Ovary (tissue), 9 donors: Measurements from ENCODE around the gene NT5C1A. TPM values are rescaled to one million over a fixed set of nuclear protein-coding genes. Genes with fewer than 3 reads are reported as not detected.

ENCODE experiments used
- DNase-seq, 5 donors: peaks; one replicate each; pipeline ENCODE4 v3.0.0-alpha.2; 2019 to 2020
- H3K27ac ChIP-seq, 2 donors: fragments of 200-600 bp; one replicate each; pipeline versions ENCODE4 v1.5.1 to v1.8.0; 2019 to 2022
- H3K27me3 ChIP-seq: fragments of 200-600 bp; one replicate; pipeline ENCODE4 v1.8.0; 2022
- H3K36me3 ChIP-seq: fragments of 200-600 bp; sonication (generic); one replicate; pipeline ENCODE4 v1.5.1; 2019
- H3K4me1 ChIP-seq: one replicate; pipeline ENCODE4 v1.8.1; 2013; ENCODE audit warnings: mild to moderate bottlenecking, moderate library complexity; ENCODE audit not compliant: insufficient read depth
- H3K4me3 ChIP-seq: fragments of 200-600 bp; sonication (generic); one replicate; pipeline ENCODE4 v1.5.1; 2017
- H3K9me3 ChIP-seq, 2 donors: fragments of 200-600 bp in 1 of 2; sonication (generic) in 1 of 2; one replicate each; pipeline versions ENCODE4 v1.5.1 to v1.8.1; 2013 to 2019; ENCODE audit warnings: mild to moderate bottlenecking in 1 of 2, moderate library complexity in 1 of 2
- CTCF ChIP-seq, 3 donors: fragments of 450-650 bp in 2 of 3; fragments of 200-600 bp in 1 of 3; IDR thresholded peaks; one replicate each; pipeline versions ENCODE4 v1.5.1 to v1.8.0; 2016 to 2022; ENCODE audit warnings: antibody characterized with exemption in 3 of 3, mild to moderate bottlenecking in 1 of 3
- EP300 ChIP-seq: sonication (generic); formaldehyde crosslinking; IDR thresholded peaks from one replicate; pipeline ENCODE4 v1.6.1; 2017; ENCODE audit warnings: antibody characterized with exemption
- POLR2A ChIP-seq: fragments of 450-650 bp; IDR thresholded peaks from one replicate; pipeline ENCODE4 v1.6.1; 2017; ENCODE audit warnings: antibody characterized with exemption, mild to moderate bottlenecking, moderate library complexity
- WGBS, 3 donors: extraction: QIAGEN DNeasy Blood & Tissue Kit in 1 of 3; methylation state at CpG; one replicate each; pipeline versions ENCODE4 v1.1.5 to v1.1.7; 2013 to 2017; 5-methylcytosine and 5-hydroxymethylcytosine counted together
- intact Hi-C, 4 donors: fragments of 100-400 bp; cut with DNase I; formaldehyde crosslinking; loops; one replicate each; pipeline versions ENCODE4 v1.11.0 to v1.15.1; 2022 to 2023
- polyA plus RNA-seq, 2 donors: library from polyadenylated mRNA; stranded (reverse); fragments of 200-250 nt in 1 of 2; fragments of 350-450 nt in 1 of 2; fragmentation: Illumina TruSeq in 1 of 2; extraction: RNeasy Lipid Tissue Mini Kit (QIAGEN cat#74804) in 1 of 2; gene quantifications; one replicate each; pipeline ENCODE4 v1.2.3, GENCODE V29; 2013 to 2014
- total RNA-seq, 7 donors: library from RNA; depleted of rRNA in 2 of 7; stranded (reverse); fragments of >200 nt in 2 of 7; fragmentation: NEBNext Ultra II Directional in 3 of 7; extraction: Animal tissue kit (Norgen Biotek cat#: 25700) in 3 of 7; gene quantifications; one replicate each; pipeline versions ENCODE4 v1.1.0 to v1.2.4, GENCODE V29; 2016 to 2023
- donor health status: DM: no; HTN: no; CAD: no; lungs with moderate emphysema.
- donor health status: DM: no; HTN: no; CAD: no.
- donor health status: Bipolar disorder and iron deficiency.
- donor health status: DM: yes; HTN: yes; CAD: no.
- donor health status: DM: no; HTN: no; CAD: no.
- donor health status: DM: yes; HTN: yes; CAD: no.

Gene NT5C1A
- total and polyA plus RNA-seq, 9 donors, result 0.15 to 2.4 (median 1.5) TPM; not detected in 2

- no peak overlapping the region for H3K27ac ChIP-seq
- WGBS, 3 donors, result 94 to 100% (median 94%) methylated on average over 1 of the region's 1 CpG
- intact Hi-C loops, result no loop called here
- no peaks in the 10 kb centered on the region for H3K27me3 ChIP-seq
- peaks cover 5% of the 10 kb centered on the region for H3K4me1 ChIP-seq
- H3K9me3 ChIP-seq, result no peaks in the 10 kb centered on the region
- DNase-seq, result no peak
- no peak for TF ChIP-seq POLR2A
- no peak for TF ChIP-seq CTCF (IDR thresholded peaks at IDR 0.05)
- no peak for TF ChIP-seq EP300
- H3K4me3 ChIP-seq, result no peak overlapping the region
- no peaks in the 10 kb centered on the region for H3K36me3 ChIP-seq
Measured at GRCh38 chr1:39704757-39705156, 32.9 kb upstream of the NT5C1A start.

GRCh38 chr1:39701049-39701439 is 29.1 kb upstream of the NT5C1A start:
- no peak overlapping the region for H3K4me3 ChIP-seq
- intact Hi-C loops, result no loop called here

GRCh38 chr1:39700348-39700747 is 28.4 kb upstream of the NT5C1A start:
- DNase-seq, result no peak
- Histone ChIP-seq H3K27me3 (no peaks in the 10 kb centered on the region), H3K9me3 (no peaks in the 10 kb centered on the region), H3K36me3 (no peaks in the 10 kb centered on the region), H3K4me1 (peaks cover 5% of the 10 kb centered on the region), H3K4me3 (no peak overlapping the region), H3K27ac (no peak overlapping the region)
- no peak for TF ChIP-seq CTCF (IDR thresholded peaks at IDR 0.05)
- TF ChIP-seq EP300, result no peak
- TF ChIP-seq POLR2A, result no peak
- WGBS, 3 donors, result 50 to 66% (median 61%) methylated on average over 3 of the region's 3 CpGs
- intact Hi-C loops, result no loop called here

More at GRCh38 chr1:39701049-39701439, 29.1 kb upstream of the NT5C1A start:
- no peak for TF ChIP-seq EP300
- no peak for TF ChIP-seq POLR2A
- TF ChIP-seq CTCF (IDR thresholded peaks at IDR 0.05), result no peak
- Histone ChIP-seq H3K9me3 (no peaks in the 10 kb centered on the region), H3K4me1 (peaks cover 5% of the 10 kb centered on the region), H3K27ac (peak overlapping the region; percentile 23 to 60), H3K27me3 (no peaks in the 10 kb centered on the region), H3K36me3 (no peaks in the 10 kb centered on the region)
- DNase-seq, result peak; percentile 79 to 93 (median 86)
- 1 to 6% (median 2%) methylated on average over 12 of the region's 12 CpGs for WGBS, 3 donors

GRCh38 chr1:39699419-39699818 is 27.5 kb upstream of the NT5C1A start:
- DNase-seq, result no peak
- TF ChIP-seq CTCF (IDR thresholded peaks at IDR 0.05) (peak in 1 of 3 donors; percentile 29), POLR2A (no peak)
- Histone ChIP-seq H3K27ac (no peak overlapping the region), H3K27me3 (no peaks in the 10 kb centered on the region), H3K4me3 (no peak overlapping the region), H3K36me3 (no peaks in the 10 kb centered on the region), H3K4me1 (peaks cover 5% of the 10 kb centered on the region), H3K9me3 (no peaks in the 10 kb centered on the region)
- intact Hi-C loops, result no loop called here
- 92 to 100% (median 98%) methylated on average over 2 to 3 of the region's 3 CpGs for WGBS, 3 donors

GRCh38 chr1:39698568-39698967 is 26.7 kb upstream of the NT5C1A start:
- Histone ChIP-seq H3K9me3 (no peaks in the 10 kb centered on the region), H3K27me3 (no peaks in the 10 kb centered on the region), H3K4me3 (no peak overlapping the region), H3K27ac (no peak overlapping the region), H3K36me3 (no peaks in the 10 kb centered on the region), H3K4me1 (peaks cover 5% of the 10 kb centered on the region)
- intact Hi-C loops, result no loop called here
- 97 to 99% (median 98%) methylated on average over 4 of the region's 4 CpGs for WGBS, 3 donors
- TF ChIP-seq POLR2A (no peak), CTCF (IDR thresholded peaks at IDR 0.05) (no peak), EP300 (no peak)
- DNase-seq, result no peak
